Suprapubic skin (tissue), 4 donors: ENCODE measurements around the gene COX6B2. TPM values are rescaled to one million over a fixed set of nuclear protein-coding genes. Genes with fewer than 3 reads are reported as not detected.

ENCODE experiments used
- DNase-seq, 2 donors: peaks; one replicate each; pipeline ENCODE4 v3.0.0-alpha.2; 2019; ENCODE audit warnings: low spot score in 2 of 2
- H3K27ac ChIP-seq: fragments of 200-600 bp; sonication (generic); one replicate; pipeline ENCODE4 v1.5.1; 2019
- H3K27me3 ChIP-seq: fragments of 200-600 bp; sonication (generic); one replicate; pipeline ENCODE4 v1.5.1; 2019
- H3K36me3 ChIP-seq: fragments of 200-600 bp; sonication (generic); one replicate; pipeline ENCODE4 v1.5.1; 2019
- H3K4me1 ChIP-seq: fragments of 200-600 bp; sonication (generic); one replicate; pipeline ENCODE4 v1.5.1; 2019
- H3K4me3 ChIP-seq: fragments of 200-600 bp; sonication (generic); one replicate; pipeline ENCODE4 v1.5.1; 2019; ENCODE audit warnings: mild to moderate bottlenecking
- H3K9me3 ChIP-seq: fragments of 200-600 bp; sonication (generic); one replicate; pipeline ENCODE4 v1.5.1; 2019
- EP300 ChIP-seq: sonication (generic); formaldehyde crosslinking; IDR thresholded peaks from one replicate; pipeline ENCODE4 v1.6.1; 2017; ENCODE audit warnings: antibody characterized with exemption
- POLR2A ChIP-seq, 2 donors: fragments of 450-650 bp; IDR thresholded peaks; one replicate each; pipeline ENCODE4 v1.6.1; 2017; ENCODE audit warnings: antibody characterized with exemption in 2 of 2, mild to moderate bottlenecking in 2 of 2, moderate library complexity in 2 of 2
- POLR2AphosphoS5 ChIP-seq, 3 donors: sonication (generic); formaldehyde crosslinking; IDR thresholded peaks; one replicate each; pipeline ENCODE4 v1.6.1; 2017; ENCODE audit warnings: antibody characterized with exemption in 3 of 3
- WGBS: methylation state at CpG from one replicate; pipeline ENCODE4 v1.1.5; 2018; 5-methylcytosine and 5-hydroxymethylcytosine counted together
- total RNA-seq, 4 donors: library from RNA; depleted of rRNA; stranded (reverse); fragments of >200 nt; gene quantifications; one replicate each; pipeline ENCODE4 v1.1.0, GENCODE V29; 2016
- TF ChIP-seq, protein P1 (sequence below), 2 donors: fragments of 200-600 bp in 1 of 2; fragments of 450-650 bp in 1 of 2; sonication (generic) in 1 of 2; IDR thresholded peaks; one replicate each; pipeline ENCODE4 v1.5.1; 2016 to 2019; ENCODE audit warnings: antibody characterized with exemption in 2 of 2, mild to moderate bottlenecking in 1 of 2, moderate library complexity in 1 of 2

COX6B2 gene
- total RNA-seq, 4 donors from 2014 or later = 0.47 to 1.9 (median 1.3) TPM

DNA sequence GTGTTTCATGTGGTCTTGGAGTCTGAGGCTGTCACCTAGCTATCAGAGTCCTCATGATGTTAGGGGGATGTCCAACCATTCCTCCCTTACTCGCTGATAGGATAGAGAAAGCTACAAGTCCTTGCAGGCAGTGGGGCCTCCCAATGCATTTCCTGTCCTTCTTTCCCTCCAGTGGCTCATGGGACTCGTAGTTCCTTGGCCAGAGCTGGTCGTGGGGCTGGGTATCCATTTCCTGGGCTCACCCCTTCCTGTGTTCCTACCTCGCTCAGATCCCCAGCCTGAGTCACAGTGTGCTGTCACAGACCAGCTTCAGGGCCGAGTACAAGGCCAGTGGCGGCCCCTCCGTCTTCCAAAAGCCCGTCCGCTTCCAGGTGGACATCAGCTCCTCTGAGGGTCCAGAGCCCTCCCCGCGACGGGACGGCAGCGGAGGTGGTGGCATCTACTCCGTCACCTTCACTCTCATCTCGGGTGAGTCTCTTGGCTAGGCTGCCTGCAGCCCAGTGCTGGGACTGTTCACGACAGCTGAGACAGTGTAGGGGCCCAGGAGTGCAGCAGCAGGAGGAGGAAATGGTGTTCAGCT is 48.4 kb downstream of the COX6B2 start:
- no peak for TF ChIP-seq POLR2AphosphoS5 (IDR thresholded peaks at IDR 0.05)
- TF ChIP-seq, protein P1, sequence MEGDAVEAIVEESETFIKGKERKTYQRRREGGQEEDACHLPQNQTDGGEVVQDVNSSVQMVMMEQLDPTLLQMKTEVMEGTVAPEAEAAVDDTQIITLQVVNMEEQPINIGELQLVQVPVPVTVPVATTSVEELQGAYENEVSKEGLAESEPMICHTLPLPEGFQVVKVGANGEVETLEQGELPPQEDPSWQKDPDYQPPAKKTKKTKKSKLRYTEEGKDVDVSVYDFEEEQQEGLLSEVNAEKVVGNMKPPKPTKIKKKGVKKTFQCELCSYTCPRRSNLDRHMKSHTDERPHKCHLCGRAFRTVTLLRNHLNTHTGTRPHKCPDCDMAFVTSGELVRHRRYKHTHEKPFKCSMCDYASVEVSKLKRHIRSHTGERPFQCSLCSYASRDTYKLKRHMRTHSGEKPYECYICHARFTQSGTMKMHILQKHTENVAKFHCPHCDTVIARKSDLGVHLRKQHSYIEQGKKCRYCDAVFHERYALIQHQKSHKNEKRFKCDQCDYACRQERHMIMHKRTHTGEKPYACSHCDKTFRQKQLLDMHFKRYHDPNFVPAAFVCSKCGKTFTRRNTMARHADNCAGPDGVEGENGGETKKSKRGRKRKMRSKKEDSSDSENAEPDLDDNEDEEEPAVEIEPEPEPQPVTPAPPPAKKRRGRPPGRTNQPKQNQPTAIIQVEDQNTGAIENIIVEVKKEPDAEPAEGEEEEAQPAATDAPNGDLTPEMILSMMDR (IDR thresholded peaks at IDR 0.05) = no peak
- no peak for TF ChIP-seq POLR2A (IDR thresholded peaks at IDR 0.05)
- no peak for TF ChIP-seq EP300
- Histone ChIP-seq H3K4me1 (peaks cover 12% of the 10 kb centered on the region), H3K36me3 (no peaks in the 10 kb centered on the region), H3K9me3 (no peaks in the 10 kb centered on the region), H3K27me3 (no peaks in the 10 kb centered on the region), H3K4me3 (no peak overlapping the region), H3K27ac (no peak overlapping the region)
- WGBS = 92% methylated on average over 17 of the region's 17 CpGs
- no peak for DNase-seq

DNA sequence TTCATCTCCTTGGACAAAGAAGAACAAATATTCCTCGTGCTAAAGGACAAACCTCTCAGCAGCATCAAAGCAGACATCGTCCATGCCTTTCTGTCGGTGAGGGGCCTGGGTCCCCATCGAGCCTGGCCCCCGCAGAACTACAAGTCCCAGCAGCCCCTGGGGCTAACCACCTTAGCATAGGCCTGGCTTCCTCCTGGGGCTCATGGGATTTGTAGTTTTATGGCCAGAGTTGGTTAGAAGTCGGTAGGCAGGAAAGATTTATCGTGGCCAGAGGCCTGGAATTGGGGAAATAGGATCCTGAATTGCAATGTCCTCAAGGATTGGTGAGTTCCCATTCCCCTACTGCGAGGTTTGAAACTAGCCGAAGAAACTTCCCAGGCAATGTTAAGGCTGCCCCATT is 49.0 kb downstream of the COX6B2 start:
- no peak for TF ChIP-seq POLR2A (IDR thresholded peaks at IDR 0.05)
- TF ChIP-seq, protein P1 (IDR thresholded peaks at IDR 0.05) = no peak
- no peak for TF ChIP-seq POLR2AphosphoS5 (IDR thresholded peaks at IDR 0.05)
- TF ChIP-seq EP300 = no peak
- H3K4me1 ChIP-seq = peaks cover 12% of the 10 kb centered on the region
- no peaks in the 10 kb centered on the region for H3K9me3 ChIP-seq
- no peaks in the 10 kb centered on the region for H3K36me3 ChIP-seq
- no peak overlapping the region for H3K4me3 ChIP-seq
- 80% methylated on average over 9 of the region's 9 CpGs for WGBS
- no peak for DNase-seq
- no peak overlapping the region for H3K27ac ChIP-seq
- H3K27me3 ChIP-seq = no peaks in the 10 kb centered on the region

DNA sequence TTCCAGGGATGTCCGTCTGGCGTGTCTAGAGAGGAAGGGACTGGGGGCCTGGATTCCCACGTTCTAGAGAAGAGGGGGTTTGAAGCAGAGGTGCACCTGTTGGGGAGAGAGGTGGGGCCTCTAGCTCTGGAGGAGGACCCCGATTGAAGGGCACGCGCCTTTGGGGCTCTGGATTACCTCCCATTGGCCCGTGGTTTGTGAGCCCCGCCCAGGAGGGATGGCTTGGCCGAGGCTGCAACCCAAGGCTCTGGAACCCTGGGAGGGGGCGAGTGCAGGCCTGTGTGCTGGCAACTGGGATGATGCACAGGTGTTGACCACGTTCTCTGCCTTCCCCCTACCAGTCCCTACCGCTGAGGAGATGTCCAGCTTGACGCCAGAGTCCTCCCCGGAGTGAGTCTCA is 49.5 kb downstream of the COX6B2 start:
- no peaks in the 10 kb centered on the region for H3K36me3 ChIP-seq
- H3K4me1 ChIP-seq = peaks cover 12% of the 10 kb centered on the region
- no peak for DNase-seq
- TF ChIP-seq EP300 = no peak
- TF ChIP-seq, protein P1 (IDR thresholded peaks at IDR 0.05) = no peak
- no peak for TF ChIP-seq POLR2A (IDR thresholded peaks at IDR 0.05)
- no peak for TF ChIP-seq POLR2AphosphoS5 (IDR thresholded peaks at IDR 0.05)
- no peak overlapping the region for H3K27ac ChIP-seq
- 70% methylated on average over 14 of the region's 14 CpGs for WGBS
- no peaks in the 10 kb centered on the region for H3K27me3 ChIP-seq
- no peak overlapping the region for H3K4me3 ChIP-seq
- H3K9me3 ChIP-seq = no peaks in the 10 kb centered on the region

DNA sequence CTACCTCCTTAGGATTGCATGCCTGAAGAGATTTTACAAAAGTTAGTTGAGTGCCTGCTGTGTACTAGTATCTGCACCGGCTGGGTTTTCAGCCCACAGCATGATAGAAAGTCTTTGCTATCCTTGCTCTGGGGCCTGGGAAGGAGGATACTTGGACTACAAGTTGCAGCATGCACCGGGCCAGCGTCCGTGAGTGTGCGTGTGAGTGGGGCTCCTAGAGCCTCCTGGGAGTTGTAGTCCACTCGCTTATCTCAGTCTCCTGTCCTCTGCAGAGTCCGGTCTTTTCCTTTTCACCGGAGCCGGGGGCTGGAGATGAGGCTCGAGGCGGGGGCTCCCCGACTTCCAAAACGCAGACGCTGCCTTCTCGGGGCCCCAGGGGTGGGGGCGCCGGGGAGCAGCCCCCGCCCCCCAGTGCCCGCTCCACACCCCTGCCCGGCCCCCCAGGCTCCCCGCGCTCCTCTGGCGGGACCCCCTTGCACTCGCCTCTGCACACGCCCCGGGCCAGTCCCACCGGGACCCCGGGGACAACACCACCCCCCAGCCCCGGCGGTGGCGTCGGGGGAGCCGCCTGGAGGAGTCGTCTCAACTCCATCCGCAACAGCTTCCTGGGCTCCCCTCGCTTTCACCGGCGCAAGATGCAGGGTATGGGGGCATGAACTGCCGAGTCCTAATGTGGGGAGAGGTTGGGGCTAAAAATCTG is 50.1 kb downstream of the COX6B2 start:
- Histone ChIP-seq H3K27me3 (no peaks in the 10 kb centered on the region), H3K27ac (no peak overlapping the region), H3K4me3 (no peak overlapping the region), H3K4me1 (peaks cover 12% of the 10 kb centered on the region), H3K36me3 (no peaks in the 10 kb centered on the region), H3K9me3 (no peaks in the 10 kb centered on the region)
- TF ChIP-seq, protein P1 (IDR thresholded peaks at IDR 0.05) = no peak
- TF ChIP-seq POLR2A (IDR thresholded peaks at IDR 0.05) (no peak), POLR2AphosphoS5 (IDR thresholded peaks at IDR 0.05) (no peak), EP300 (no peak)
- DNase-seq = no peak
- 90% methylated on average over 4 of the region's 39 CpGs for WGBS

DNA sequence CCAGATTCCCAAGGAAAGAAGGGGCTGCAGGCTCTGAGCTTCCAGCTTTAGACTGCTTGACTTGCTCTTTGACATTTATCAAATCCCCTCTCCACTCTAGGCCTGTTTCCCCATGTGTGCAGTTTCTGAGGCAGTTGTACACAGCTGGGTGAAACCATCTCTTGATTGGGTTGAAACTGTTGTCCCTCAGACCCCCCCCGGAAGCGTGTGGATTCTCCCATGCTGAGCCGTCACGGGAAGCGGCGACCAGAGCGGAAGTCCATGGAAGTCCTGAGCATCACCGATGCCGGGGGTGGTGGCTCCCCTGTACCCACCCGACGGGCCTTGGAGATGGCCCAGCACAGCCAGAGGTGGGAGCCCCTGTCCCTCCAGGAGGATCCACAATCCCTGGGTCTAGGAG is 51.0 kb downstream of the COX6B2 start:
- Histone ChIP-seq H3K4me1 (peaks cover 12% of the 10 kb centered on the region), H3K9me3 (no peaks in the 10 kb centered on the region), H3K27ac (no peak overlapping the region), H3K4me3 (no peak overlapping the region), H3K27me3 (no peaks in the 10 kb centered on the region), H3K36me3 (no peaks in the 10 kb centered on the region)
- no peak for DNase-seq
- WGBS = 97% methylated on average over 11 of the region's 11 CpGs
- TF ChIP-seq POLR2AphosphoS5 (IDR thresholded peaks at IDR 0.05) = no peak
- no peak for TF ChIP-seq EP300
- TF ChIP-seq, protein P1 (IDR thresholded peaks at IDR 0.05) = no peak
- TF ChIP-seq POLR2A (IDR thresholded peaks at IDR 0.05) = no peak
